HG03060 (cell line): ENCODE data around the gene TSHZ1.

ENCODE experiments used
- ATAC-seq: cut with Tn5 transposase; IDR thresholded peaks from one replicate; pipeline ENCODE4 v1.9.1; 2021; ENCODE audit warnings: low read depth, moderate number of reproducible peaks; ENCODE audit not compliant: unreplicated experiment

TSHZ1 gene

GRCh38 chr18:75241705-75242104, 31.1 kb downstream of the TSHZ1 start:
- no peak for ATAC-seq

GRCh38 chr18:75244351-75245313, 34.0 kb downstream of the TSHZ1 start:
- ATAC-seq = no peak

- ATAC-seq = no peak
Observed at GRCh38 chr18:75246721-75247610, 36.4 kb downstream of the TSHZ1 start.

GRCh38 chr18:75247611-75248421, 37.2 kb downstream of the TSHZ1 start:
- no peak for ATAC-seq

- no peak for ATAC-seq
Observed at GRCh38 chr18:75248426-75249174, 38.0 kb downstream of the TSHZ1 start.

- ATAC-seq = no peak
Observed at GRCh38 chr18:75249175-75249518, 38.5 kb downstream of the TSHZ1 start.

- ATAC-seq = no peak
Observed at GRCh38 chr18:75249672-75250470, 39.3 kb downstream of the TSHZ1 start.

- ATAC-seq = no peak
Observed at GRCh38 chr18:75250471-75250821, 39.8 kb downstream of the TSHZ1 start.

GRCh38 chr18:75251466-75251865, 40.9 kb downstream of the TSHZ1 start:
- ATAC-seq = no peak

- no peak for ATAC-seq
Observed at GRCh38 chr18:75252136-75252535, 41.5 kb downstream of the TSHZ1 start.

- no peak for ATAC-seq
Observed at GRCh38 chr18:75253043-75253442, 42.4 kb downstream of the TSHZ1 start.

- no peak for ATAC-seq
Observed at GRCh38 chr18:75253784-75254183, 43.2 kb downstream of the TSHZ1 start.

GRCh38 chr18:75255094-75255493, 44.5 kb downstream of the TSHZ1 start:
- ATAC-seq = no peak

- ATAC-seq = no peak
Observed at GRCh38 chr18:75256376-75256775, 45.8 kb downstream of the TSHZ1 start.

GRCh38 chr18:75257605-75258004, 47.0 kb downstream of the TSHZ1 start:
- ATAC-seq = no peak

- ATAC-seq = peak; percentile 78
Observed at GRCh38 chr18:75261430-75262223, 51.0 kb downstream of the TSHZ1 start.

GRCh38 chr18:75262511-75262910, 51.9 kb downstream of the TSHZ1 start:
- no peak for ATAC-seq

- ATAC-seq = no peak
Observed at GRCh38 chr18:75264195-75264594, 53.6 kb downstream of the TSHZ1 start.
